ENCODE measurements around the gene ARHGDIA.

ARHGDIA gene

GRCh38 chr17:81823820-81824550 is 47.2 kb downstream of the ARHGDIA start:
- no peak for DNase-seq (ENCODE audit: low read depth in 2 of 2)

DNA sequence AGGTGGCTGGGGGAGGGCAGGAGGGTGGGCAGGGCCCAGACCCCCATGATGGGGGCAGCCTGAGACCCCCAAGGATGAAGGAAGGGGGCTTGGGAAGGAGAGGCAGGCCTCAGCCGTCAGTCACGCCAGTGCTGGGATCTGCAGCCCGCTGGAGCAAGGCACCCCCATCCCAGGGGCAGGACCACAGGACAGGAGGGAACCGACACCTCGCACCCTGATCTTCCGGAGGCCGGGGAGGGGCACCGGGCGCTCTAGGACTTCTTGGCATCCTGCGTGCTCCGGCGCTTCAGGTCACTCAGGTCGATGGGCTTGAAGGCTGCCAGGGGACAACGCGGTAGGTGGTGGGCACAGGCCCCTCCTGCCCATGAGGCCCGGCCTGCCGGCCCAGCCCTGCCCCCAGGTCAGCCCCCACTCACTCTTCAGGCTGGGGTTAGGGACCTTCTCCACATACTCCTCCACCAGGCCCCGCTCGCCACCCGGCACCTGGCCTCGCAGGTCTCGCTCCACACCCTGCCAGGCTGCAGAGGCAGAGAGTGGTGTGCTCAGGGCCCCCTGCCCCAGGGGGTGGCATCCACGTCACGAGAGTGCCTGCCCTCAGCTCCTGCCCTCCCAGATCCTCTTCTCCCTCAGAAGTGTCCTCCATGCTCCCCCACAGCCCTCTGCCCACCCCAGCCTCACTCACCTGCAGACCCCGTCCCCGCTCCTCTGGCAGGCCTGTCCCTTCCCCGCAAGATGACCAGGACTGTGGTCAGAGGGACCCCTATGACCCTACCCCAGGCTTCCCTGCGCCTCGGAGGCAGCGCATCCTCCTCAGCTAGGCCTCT is 47.9 kb downstream of the ARHGDIA start:
- no peak for DNase-seq (ENCODE audit: low read depth in 2 of 2)

- no peak for DNase-seq (ENCODE audit: low read depth in 2 of 2)
Measured at GRCh38 chr17:81822312-81822637, 48.9 kb downstream of the ARHGDIA start.

GRCh38 chr17:81821603-81822311 is 49.4 kb downstream of the ARHGDIA start:
- no peak for DNase-seq (ENCODE audit: low read depth in 2 of 2)

DNA sequence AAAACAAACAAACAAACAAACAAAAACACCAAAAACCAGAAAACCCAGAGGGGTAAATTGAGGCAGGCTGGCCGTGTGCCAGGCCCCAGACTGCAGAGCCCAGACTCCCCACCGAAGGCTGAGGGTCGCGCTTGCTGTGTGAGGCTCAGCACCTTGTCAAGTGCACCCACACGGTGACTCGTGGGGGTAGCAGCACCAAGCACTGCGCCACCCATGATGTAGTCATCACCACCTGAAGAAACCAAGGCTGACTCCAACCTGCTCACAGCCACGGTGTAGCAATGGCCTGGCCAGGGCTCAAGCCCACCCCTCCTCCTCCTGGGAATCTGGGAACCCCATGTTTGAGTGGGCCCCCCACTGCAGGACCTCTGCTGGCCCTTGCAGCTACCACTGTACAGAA is 50.0 kb downstream of the ARHGDIA start:
- no peak for DNase-seq (ENCODE audit: low read depth in 2 of 2)

DNA sequence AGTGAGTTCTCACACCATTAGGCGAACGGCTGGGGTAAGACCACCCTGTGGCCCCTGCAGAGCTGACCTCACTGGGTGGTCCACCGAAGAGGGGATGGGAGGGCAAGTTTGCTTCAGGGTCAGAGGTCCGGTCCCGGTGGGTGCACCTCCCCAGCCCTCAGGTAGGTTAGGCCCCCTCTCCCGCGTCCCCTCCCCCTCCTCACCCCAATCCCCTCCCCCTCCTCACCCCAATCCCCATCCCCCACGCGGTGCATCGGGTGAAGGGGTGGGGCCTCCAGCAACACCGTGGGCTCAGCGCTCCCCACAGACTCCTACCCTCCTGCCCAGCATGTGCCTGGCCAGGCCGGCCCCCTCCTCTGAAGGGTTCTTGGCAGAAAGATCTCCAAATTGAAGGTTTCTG is 51.4 kb downstream of the ARHGDIA start:
- DNase-seq (ENCODE audit: low read depth in 2 of 2) = no peak

GRCh38 chr17:81817758-81818147 is 53.4 kb downstream of the ARHGDIA start:
- DNase-seq (ENCODE audit: low read depth in 2 of 2) = no peak

Data from stimulated activated CD4-positive, alpha-beta T cell treated with anti-CD3 and anti-CD28 coated beads, Interleukin-12 subunit alpha, Interleukin-12 subunit beta, amount 100 ng/mL, for 24 hours (primary cell).